ENCODE measurements around the gene SCARB2.
A peak's percentile ranks its signal among the peaks of the same experiment; 100 is the strongest.

The SCARB2 gene

DNA sequence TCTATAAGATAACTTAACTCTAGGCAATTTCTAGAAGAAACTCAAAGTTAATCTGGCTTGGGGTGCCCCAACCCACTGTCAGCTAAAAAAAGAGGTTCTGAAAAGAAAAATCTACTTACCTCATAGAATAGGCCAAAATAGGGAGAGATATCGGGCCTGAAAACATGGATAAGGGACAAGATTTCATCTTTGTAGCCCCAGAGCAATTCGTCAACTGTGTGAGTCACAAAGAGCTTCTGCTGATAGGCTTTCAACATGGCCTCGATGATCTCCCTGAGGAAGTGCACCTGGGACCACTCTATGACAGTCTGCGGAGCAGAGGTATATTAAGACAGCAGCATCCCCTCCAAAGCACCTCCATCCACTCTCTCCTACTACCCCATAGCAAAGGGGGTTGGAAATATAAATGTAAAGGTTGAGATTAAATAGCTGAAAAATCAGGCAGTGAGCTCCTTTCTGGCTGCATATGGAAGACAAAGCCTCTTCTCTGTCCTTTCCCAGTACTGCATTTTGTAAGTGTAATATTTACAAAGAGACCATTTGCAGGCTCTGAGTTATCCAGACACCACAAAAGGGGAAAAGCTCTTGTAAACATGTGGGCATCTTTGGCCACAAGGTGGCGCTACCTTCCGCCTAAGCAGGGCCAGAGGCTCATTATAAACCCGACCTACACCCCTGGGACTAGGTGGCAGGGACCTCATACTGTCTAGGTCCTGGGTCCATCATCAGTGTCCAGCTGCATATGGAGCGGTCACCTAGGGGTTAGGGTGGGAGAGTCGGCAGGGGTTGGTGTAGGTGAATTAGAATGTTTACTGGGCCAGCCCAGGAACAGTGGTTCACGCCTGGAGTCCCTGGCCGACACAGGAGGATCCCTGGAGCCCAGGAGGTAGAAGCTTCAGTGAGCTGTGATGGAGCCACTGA, 34.0 kb downstream of the SCARB2 start:
- peak; percentile 93 for DNase-seq (ENCODE audit: low read depth)
- Histone ChIP-seq H3K9ac (ENCODE audit: low read length) (peak overlapping the region; percentile 42), H3K27me3 (replicated peaks; ENCODE audit: control insufficient read depth, insufficient read depth, low read length) (no peaks in the 10 kb centered on the region), H3K36me3 (ENCODE audit: control insufficient read depth, insufficient read depth, low read length, severe bottlenecking) (peaks cover 35% of the 10 kb centered on the region), H3K4me1 (ENCODE audit: control insufficient read depth, insufficient read depth, low read length) (peaks cover 26% of the 10 kb centered on the region), H3K9me3 (ENCODE audit: control insufficient read depth, low read length) (no peaks in the 10 kb centered on the region), H3K4me3 (ENCODE audit: low read length) (no peak overlapping the region)

DNA sequence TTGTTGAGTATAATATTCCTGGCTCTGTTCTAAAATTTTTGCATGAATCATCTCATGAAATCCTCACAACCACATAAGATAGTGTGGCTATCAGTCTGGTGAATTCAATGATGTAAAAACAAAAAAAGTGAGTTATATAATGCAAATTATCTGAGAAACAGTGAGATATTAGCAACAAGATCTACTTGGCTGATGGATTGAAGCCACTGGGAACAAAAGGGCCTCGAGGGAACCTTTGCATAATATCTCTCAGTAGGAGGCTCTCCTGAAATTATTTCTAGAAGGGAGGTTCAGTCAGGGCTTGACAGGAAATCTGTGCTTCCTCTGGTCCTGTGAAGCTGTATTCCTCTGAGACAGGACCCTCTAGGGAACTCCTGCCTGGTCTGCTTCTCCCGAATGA, 35.3 kb downstream of the SCARB2 start:
- Histone ChIP-seq H3K4me3 (ENCODE audit: low read length) (no peak overlapping the region), H3K4me1 (ENCODE audit: control insufficient read depth, insufficient read depth, low read length) (peaks cover 26% of the 10 kb centered on the region), H3K36me3 (ENCODE audit: control insufficient read depth, insufficient read depth, low read length, severe bottlenecking) (peaks cover 41% of the 10 kb centered on the region), H3K27me3 (replicated peaks; ENCODE audit: control insufficient read depth, insufficient read depth, low read length) (no peaks in the 10 kb centered on the region), H3K9ac (ENCODE audit: low read length) (peak overlapping the region; percentile 43), H3K9me3 (ENCODE audit: control insufficient read depth, low read length) (no peaks in the 10 kb centered on the region)
- no peak for DNase-seq (ENCODE audit: low read depth)

DNA sequence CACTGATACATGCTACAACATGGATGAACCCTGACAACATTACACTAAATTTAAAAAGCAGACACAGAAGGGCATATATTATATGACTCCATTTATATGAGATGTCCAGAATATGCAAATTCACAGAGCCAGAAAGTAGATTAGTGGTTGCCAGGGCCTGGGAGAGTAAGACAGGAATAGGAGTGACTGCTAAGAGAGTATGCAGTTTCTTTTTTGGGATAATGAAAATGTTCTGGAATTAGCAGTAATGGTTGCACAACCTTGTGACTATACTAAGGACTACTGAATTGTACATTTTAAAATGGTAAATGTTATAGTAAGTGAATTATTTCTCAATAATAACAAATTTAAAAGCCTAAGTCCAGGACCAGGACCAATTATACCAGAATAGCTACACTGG, 35.9 kb downstream of the SCARB2 start:
- no peaks in the 10 kb centered on the region for H3K9me3 ChIP-seq (ENCODE audit: control insufficient read depth, low read length)
- H3K4me1 ChIP-seq (ENCODE audit: control insufficient read depth, insufficient read depth, low read length): peaks cover 26% of the 10 kb centered on the region
- no peak overlapping the region for H3K4me3 ChIP-seq (ENCODE audit: low read length)
- DNase-seq (ENCODE audit: low read depth): peak; percentile 54
- no peaks in the 10 kb centered on the region for H3K27me3 ChIP-seq (replicated peaks; ENCODE audit: control insufficient read depth, insufficient read depth, low read length)
- H3K9ac ChIP-seq (ENCODE audit: low read length): no peak overlapping the region
- H3K36me3 ChIP-seq (ENCODE audit: control insufficient read depth, insufficient read depth, low read length, severe bottlenecking): peaks cover 47% of the 10 kb centered on the region

DNA sequence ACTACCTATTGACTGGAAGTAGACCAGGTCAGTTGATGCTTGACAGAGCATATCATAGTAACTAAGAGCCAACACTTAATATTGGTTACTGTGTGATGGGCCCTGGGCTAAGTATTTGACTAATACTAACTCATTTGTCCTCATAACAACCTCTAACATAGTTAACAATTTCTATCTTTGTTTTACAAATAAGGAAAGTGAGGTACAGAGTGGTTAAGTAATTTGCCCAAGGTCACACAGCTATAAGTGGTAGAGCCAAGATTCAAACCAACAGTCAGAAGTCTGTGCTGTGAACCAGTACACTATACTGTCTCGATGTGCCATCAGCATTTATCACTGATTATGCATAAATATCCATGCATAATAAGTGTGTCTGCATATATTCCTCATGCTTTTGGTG, 38.3 kb downstream of the SCARB2 start:
- Histone ChIP-seq H3K4me1 (ENCODE audit: control insufficient read depth, insufficient read depth, low read length) (peaks cover 26% of the 10 kb centered on the region), H3K9me3 (ENCODE audit: control insufficient read depth, low read length) (no peaks in the 10 kb centered on the region), H3K36me3 (ENCODE audit: control insufficient read depth, insufficient read depth, low read length, severe bottlenecking) (peaks cover 64% of the 10 kb centered on the region), H3K9ac (ENCODE audit: low read length) (no peak overlapping the region), H3K4me3 (ENCODE audit: low read length) (no peak overlapping the region), H3K27me3 (replicated peaks; ENCODE audit: control insufficient read depth, insufficient read depth, low read length) (no peaks in the 10 kb centered on the region)
- no peak for DNase-seq (ENCODE audit: low read depth)

DNA sequence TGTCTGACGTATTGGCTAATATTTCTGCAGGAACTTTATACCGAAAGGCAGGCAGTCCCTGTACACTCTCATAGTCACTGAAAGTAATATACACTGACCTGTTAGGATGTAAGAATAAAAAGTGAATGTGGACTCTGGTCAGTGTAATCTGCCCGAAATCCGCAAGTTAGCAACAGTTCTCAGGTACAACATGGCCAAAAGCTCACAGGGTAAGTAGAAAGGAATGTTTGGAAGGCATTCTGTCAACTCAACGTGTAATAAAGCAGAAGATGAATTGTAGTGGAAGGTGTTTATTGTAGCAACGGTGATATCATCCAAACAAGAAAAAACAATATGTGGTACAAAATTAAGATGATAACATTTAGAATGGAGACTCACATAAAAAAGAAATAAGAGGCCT, 39.4 kb downstream of the SCARB2 start:
- peaks cover 69% of the 10 kb centered on the region for H3K36me3 ChIP-seq (ENCODE audit: control insufficient read depth, insufficient read depth, low read length, severe bottlenecking)

DNA sequence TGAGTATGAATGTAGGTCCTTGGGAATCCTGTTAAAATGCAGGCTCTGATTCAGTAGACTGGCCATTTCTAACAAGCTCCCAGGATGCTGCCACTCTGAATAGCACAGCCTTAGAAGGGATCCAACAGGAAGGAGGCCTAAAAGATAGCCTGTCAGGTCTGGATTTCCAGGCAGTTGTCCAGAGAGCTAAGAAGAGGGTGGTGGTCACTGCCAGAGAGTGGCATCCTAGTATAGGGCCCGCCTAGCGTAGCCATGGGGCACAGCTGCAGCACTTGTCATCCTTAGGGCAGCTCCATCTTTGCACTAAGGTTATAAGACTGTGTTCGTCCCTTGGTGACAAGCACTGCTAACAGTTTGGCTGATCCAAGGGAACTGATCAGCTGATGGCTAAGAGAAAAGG, 44.9 kb downstream of the SCARB2 start:
- Histone ChIP-seq H3K9ac (ENCODE audit: low read length) (no peak overlapping the region), H3K4me3 (ENCODE audit: low read length) (no peak overlapping the region), H3K4me1 (ENCODE audit: control insufficient read depth, insufficient read depth, low read length) (no peaks in the 10 kb centered on the region), H3K9me3 (ENCODE audit: control insufficient read depth, low read length) (no peaks in the 10 kb centered on the region), H3K27me3 (replicated peaks; ENCODE audit: control insufficient read depth, insufficient read depth, low read length) (no peaks in the 10 kb centered on the region), H3K36me3 (ENCODE audit: control insufficient read depth, insufficient read depth, low read length, severe bottlenecking) (peaks cover 91% of the 10 kb centered on the region)
- no peak for DNase-seq (ENCODE audit: low read depth)

More for the DNA sequence above, 39.4 kb downstream of the SCARB2 start:
- no peak overlapping the region for H3K4me3 ChIP-seq (ENCODE audit: low read length)
- H3K4me1 ChIP-seq (ENCODE audit: control insufficient read depth, insufficient read depth, low read length): peaks cover 21% of the 10 kb centered on the region
- no peak for DNase-seq (ENCODE audit: low read depth)
- no peak overlapping the region for H3K9ac ChIP-seq (ENCODE audit: low read length)
- H3K27me3 ChIP-seq (replicated peaks; ENCODE audit: control insufficient read depth, insufficient read depth, low read length): no peaks in the 10 kb centered on the region
- no peaks in the 10 kb centered on the region for H3K9me3 ChIP-seq (ENCODE audit: control insufficient read depth, low read length)

DNA sequence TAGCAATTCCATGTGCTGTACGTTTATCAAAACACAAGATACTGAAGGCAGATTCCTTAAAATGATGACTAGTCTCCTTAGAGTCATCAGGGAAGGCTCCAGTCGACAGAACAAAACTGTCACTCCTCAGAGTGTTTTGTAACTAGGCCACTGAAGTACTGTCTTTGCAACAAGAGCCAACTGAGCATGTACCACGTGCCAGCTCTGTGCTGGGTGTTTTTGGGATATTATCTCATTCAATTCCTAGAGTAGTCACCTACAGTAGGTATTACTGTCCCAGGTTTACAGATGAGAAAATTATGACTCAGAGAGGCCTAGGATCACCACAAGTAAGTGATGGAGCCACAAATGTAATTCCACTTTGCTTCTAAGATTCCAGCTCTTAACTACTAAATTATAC, 47.1 kb downstream of the SCARB2 start:
- Histone ChIP-seq H3K36me3 (ENCODE audit: control insufficient read depth, insufficient read depth, low read length, severe bottlenecking) (peaks cover 93% of the 10 kb centered on the region), H3K4me1 (ENCODE audit: control insufficient read depth, insufficient read depth, low read length) (no peaks in the 10 kb centered on the region)

DNA sequence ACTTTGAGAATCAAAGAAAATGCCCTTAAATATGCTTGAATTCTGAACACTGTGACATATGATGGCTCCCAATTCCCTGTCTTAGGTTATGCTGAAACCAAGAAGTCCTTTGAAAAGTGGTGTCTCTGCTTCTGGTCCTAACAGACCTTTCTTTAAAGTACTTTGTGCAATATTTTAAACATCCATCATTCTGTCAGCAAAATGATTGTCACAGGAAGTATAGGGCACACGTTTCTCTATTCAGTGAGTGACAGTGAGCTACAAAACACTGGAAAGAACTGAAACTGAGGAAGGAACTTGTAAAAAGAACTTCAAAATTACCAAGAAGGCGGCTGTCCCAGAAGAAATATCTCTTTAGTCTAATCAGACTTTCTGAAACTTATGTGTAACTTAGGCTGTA, 53.3 kb downstream of the SCARB2 start:
- no peak for DNase-seq (ENCODE audit: low read depth)
- no peak overlapping the region for H3K4me3 ChIP-seq (ENCODE audit: low read length)
- H3K9me3 ChIP-seq (ENCODE audit: control insufficient read depth, low read length): no peaks in the 10 kb centered on the region
- peaks cover 22% of the 10 kb centered on the region for H3K4me1 ChIP-seq (ENCODE audit: control insufficient read depth, insufficient read depth, low read length)
- H3K36me3 ChIP-seq (ENCODE audit: control insufficient read depth, insufficient read depth, low read length, severe bottlenecking): peaks cover 69% of the 10 kb centered on the region
- no peak overlapping the region for H3K9ac ChIP-seq (ENCODE audit: low read length)
- no peaks in the 10 kb centered on the region for H3K27me3 ChIP-seq (replicated peaks; ENCODE audit: control insufficient read depth, insufficient read depth, low read length)

More for the DNA sequence above, 47.1 kb downstream of the SCARB2 start:
- H3K9me3 ChIP-seq (ENCODE audit: control insufficient read depth, low read length): no peaks in the 10 kb centered on the region
- H3K9ac ChIP-seq (ENCODE audit: low read length): no peak overlapping the region
- H3K4me3 ChIP-seq (ENCODE audit: low read length): no peak overlapping the region
- DNase-seq (ENCODE audit: low read depth): no peak
- H3K27me3 ChIP-seq (replicated peaks; ENCODE audit: control insufficient read depth, insufficient read depth, low read length): no peaks in the 10 kb centered on the region

DNA sequence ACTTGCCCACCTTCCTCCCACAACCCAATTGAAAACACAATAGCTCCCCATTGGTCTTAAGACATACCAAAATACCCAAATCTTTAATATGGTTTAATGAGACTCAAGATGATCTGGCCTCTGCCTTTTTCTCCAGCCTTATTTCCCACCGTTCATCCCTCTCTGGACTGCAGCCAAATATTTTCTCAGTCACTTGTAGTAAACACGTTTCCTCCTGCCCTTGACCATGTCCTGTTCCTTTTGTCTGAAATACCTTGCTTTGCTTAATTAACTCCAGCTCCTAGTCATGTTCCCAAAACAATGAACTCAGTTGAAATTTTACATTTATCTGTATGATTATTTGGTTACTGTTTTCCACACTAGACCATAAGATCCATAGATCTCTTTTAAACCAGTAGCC, 57.0 kb downstream of the SCARB2 start:
- no peak overlapping the region for H3K4me3 ChIP-seq (ENCODE audit: low read length)
- no peak for DNase-seq (ENCODE audit: low read depth)
- peaks cover 33% of the 10 kb centered on the region for H3K36me3 ChIP-seq (ENCODE audit: control insufficient read depth, insufficient read depth, low read length, severe bottlenecking)
- H3K9me3 ChIP-seq (ENCODE audit: control insufficient read depth, low read length): no peaks in the 10 kb centered on the region
- no peaks in the 10 kb centered on the region for H3K27me3 ChIP-seq (replicated peaks; ENCODE audit: control insufficient read depth, insufficient read depth, low read length)
- no peak overlapping the region for H3K9ac ChIP-seq (ENCODE audit: low read length)
- H3K4me1 ChIP-seq (ENCODE audit: control insufficient read depth, insufficient read depth, low read length): peaks cover 22% of the 10 kb centered on the region

DNA sequence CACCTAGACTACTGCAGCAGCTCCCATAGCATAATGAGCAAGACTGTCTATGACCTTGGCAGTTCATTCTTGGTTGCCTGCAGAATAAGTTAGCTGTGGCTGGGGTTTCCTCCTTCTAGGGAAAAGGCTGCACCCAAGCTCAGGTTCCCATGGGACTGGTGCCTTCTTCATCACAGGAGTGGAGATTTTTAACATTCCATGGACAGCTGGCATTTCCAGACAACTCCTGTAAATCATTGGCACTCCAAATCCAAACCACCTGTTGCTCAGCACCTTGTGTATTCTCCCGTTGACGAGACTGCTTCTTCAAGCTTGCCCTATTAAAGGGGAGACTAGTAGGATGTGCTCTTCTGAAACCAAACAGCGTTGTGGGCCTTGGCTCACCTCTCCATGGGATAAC, 57.6 kb downstream of the SCARB2 start:
- H3K9ac ChIP-seq (ENCODE audit: low read length): no peak overlapping the region
- no peaks in the 10 kb centered on the region for H3K27me3 ChIP-seq (replicated peaks; ENCODE audit: control insufficient read depth, insufficient read depth, low read length)
- H3K36me3 ChIP-seq (ENCODE audit: control insufficient read depth, insufficient read depth, low read length, severe bottlenecking): peaks cover 26% of the 10 kb centered on the region
- H3K9me3 ChIP-seq (ENCODE audit: control insufficient read depth, low read length): no peaks in the 10 kb centered on the region
- no peak for DNase-seq (ENCODE audit: low read depth)
- H3K4me1 ChIP-seq (ENCODE audit: control insufficient read depth, insufficient read depth, low read length): peaks cover 22% of the 10 kb centered on the region
- H3K4me3 ChIP-seq (ENCODE audit: low read length): no peak overlapping the region

DNA sequence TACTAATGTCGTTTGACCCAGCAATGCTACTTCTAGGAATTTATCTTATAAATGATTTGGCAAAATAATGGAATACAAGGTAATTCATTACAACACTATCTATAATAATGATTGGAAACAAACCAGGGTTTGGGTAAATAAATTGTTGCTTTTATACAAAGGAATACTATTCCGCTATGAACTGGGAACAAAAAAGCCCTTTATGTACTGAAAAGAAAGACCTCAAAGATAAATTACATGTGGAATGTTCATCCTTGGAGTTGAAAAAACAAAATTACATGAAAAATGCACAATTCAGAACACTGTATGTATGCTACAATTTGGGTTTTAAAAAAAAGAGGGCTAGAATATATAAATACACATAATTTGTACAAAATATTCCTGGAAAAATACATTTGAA, 60.3 kb downstream of the SCARB2 start:
- H3K4me1 ChIP-seq (ENCODE audit: control insufficient read depth, insufficient read depth, low read length): peaks cover 23% of the 10 kb centered on the region
- DNase-seq (ENCODE audit: low read depth): no peak
- H3K36me3 ChIP-seq (ENCODE audit: control insufficient read depth, insufficient read depth, low read length, severe bottlenecking): no peaks in the 10 kb centered on the region
- no peaks in the 10 kb centered on the region for H3K27me3 ChIP-seq (replicated peaks; ENCODE audit: control insufficient read depth, insufficient read depth, low read length)
- H3K4me3 ChIP-seq (ENCODE audit: low read length): no peak overlapping the region
- H3K9me3 ChIP-seq (ENCODE audit: control insufficient read depth, low read length): no peaks in the 10 kb centered on the region
- no peak overlapping the region for H3K9ac ChIP-seq (ENCODE audit: low read length)
